ENCODE results near the gene HAUS8.

DNA sequence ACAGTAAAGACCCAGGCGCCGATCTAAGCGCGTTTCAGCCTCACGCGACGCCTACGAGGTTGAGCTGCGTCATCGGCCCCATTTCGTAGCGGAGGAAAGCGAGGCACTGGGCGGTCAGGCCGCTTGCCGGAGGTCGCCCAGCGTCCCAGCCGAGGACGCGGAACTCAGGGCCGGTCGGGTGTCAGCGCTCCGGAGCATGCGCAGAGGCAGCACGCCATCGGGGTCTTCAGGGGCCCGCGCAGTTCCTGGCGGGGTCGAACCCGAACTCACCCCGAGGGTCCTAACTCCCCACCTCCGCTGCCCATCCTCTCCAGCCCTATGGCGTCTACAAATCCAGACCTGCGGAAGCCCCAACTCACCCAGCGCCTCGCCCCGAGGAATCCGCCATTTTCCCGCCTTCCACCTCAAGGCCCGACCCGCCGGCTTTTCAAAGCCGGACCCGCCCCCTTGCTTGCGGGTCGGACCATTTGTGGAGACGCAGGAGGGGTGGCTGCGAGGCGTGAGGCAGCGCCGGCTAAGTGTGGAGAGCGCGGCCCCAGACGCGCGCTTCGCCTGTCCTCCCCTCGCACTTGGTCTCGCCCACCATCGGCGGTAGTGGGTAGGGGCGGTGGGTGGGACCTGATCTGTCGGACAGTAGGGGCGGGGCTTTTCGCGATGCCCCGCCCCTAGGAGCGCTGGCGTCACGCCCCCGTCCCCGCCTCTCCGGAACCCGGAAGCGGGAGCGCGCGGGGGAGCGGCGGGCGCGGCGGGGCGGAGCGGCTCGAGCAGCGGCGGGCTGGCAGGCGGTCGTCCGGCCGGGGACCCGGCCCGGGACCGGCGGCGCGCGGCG is at the start of gene HAUS8, which contains the start of gene MYO9B:
- TF ChIP-seq, protein P1, sequence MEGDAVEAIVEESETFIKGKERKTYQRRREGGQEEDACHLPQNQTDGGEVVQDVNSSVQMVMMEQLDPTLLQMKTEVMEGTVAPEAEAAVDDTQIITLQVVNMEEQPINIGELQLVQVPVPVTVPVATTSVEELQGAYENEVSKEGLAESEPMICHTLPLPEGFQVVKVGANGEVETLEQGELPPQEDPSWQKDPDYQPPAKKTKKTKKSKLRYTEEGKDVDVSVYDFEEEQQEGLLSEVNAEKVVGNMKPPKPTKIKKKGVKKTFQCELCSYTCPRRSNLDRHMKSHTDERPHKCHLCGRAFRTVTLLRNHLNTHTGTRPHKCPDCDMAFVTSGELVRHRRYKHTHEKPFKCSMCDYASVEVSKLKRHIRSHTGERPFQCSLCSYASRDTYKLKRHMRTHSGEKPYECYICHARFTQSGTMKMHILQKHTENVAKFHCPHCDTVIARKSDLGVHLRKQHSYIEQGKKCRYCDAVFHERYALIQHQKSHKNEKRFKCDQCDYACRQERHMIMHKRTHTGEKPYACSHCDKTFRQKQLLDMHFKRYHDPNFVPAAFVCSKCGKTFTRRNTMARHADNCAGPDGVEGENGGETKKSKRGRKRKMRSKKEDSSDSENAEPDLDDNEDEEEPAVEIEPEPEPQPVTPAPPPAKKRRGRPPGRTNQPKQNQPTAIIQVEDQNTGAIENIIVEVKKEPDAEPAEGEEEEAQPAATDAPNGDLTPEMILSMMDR (IDR thresholded peaks at IDR 0.05) = peak in 1 of 7 experiments; percentile 23
- peak; percentile 8 to 64 (median 60) for TF ChIP-seq POLR2A (IDR thresholded peaks at IDR 0.05)

Data from body of pancreas (tissue), 4 donors.